GM19240 (cell line): ENCODE measurements around the gene UNC5C.

Experiments used
- DNase-seq: peaks from one replicate; pipeline ENCODE4 v3.0.0; 2011; ENCODE audit warnings: low spot score; ENCODE audit not compliant: insufficient read length

UNC5C gene

DNA sequence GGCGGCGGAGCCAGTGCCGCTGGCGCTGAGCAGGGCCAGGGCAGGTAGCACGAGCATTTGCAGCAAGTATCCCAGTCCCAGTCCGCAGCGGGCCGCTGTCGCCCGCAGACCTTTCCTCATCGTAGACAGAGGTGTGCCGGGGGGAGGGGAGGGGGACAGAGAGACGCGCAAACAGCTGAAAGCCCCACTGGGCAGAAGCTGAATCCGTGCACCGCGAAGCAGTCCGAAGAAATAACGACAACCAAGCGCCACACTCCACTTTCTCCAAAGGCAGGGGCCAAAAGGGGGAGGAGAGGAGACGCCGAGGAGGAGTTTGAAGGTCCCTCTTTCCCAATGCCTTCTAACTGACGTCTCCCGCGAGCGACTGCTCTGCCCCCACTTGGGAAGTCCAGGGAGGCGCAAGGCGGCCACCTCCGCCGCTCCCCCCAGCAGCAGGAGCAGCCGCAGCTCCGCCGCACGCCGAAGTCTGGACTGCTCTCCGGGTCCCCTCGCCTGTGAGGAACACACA, at the start of gene UNC5C:
TSS of gene UNC5C (minus strand) at position 236 of the 508 bp plus-strand sequence.
- no peak for DNase-seq

DNA sequence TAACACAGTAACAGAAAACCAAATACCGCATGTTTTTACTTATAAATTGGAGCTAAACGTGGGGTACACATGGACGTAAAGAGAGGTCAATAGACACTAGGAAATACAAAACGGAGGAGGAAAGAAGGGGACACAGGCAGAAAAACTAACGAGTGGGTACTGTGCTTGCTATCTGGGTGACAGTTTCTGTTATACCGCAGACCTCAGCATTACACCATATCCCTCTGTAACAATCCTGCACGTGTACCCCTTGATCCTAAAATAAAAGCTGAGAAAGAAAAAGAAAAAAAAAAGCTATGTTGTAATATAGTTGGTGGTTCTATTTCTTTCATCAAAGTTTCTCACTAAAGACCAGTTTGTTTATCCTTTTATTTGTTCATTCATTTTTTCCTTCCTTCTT, 47.9 kb upstream of the UNC5C start:
- no peak for DNase-seq

DNA sequence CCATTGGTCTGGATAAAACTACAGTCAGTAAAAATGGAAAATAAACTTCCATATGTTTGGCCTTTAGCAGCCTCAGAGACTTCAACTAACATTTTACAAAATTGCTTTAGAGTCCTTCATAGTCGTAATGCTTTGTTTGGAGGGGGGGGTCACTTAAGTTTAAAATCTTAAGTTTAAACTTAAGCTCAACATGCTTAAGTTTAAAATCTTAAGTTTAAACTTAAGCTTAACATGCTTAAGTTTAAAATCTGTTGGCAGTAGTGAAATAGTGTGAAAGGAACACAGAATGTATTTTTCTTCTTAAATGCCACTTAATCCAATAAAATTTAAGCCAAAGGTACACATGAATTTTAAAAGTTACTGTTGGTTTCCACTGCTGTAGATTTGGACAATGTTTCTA, 45.9 kb upstream of the UNC5C start:
- no peak for DNase-seq

DNA sequence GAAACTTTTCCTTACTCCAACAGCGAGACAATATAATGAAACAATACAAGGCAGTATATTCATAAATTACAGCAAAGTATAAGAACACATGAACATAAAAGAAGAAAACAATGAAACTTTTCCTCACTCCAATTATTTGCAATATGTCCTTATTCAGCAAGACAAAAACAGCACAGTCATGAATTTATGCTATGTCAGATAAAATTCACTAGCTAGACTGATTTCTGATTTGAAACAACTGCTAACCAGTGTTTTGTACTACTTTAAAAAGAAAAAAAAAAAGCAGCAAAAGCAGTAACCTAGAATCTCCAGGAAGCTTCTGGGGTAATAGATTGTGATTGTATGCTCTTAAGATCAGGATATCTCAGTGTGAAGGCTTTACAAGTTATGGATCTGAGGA, 45.2 kb upstream of the UNC5C start:
- DNase-seq, result no peak

DNA sequence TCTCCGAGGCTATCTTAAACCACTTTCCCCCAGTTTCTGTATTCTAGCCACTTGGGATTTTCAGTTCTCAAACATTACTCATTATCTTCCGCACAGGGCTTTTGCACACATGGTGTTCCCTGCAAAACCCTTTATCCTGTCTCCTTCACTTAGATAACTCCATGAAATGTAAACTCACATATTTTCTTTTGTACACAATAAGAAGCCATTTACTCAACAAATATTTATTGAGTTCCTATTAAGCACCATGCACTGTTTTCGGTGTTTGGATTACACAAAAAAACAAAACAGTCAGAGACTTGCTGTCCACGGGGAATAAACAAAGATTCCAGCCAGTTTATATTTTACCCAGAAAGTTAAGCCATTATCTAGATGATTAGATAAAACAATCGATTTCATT, 42.5 kb upstream of the UNC5C start:
- DNase-seq, result no peak

DNA sequence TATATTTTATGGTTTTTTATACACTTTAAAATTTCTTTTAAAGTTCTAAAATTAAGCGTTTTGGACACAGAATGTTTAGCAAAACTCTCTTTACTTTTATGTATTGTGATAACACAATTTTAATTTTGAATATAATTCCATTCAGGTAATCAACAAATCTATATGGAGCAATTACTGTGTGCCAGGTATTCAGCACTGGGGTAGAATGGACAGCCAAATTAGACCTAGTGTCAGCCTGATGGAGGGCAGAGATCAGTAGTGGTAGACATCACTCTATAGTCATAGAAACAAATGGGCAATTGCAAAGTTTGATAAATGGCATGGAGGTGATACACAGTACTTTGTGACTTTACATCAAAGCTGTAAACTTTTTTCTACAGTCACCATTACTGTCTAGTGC, 41.8 kb upstream of the UNC5C start:
- DNase-seq, result no peak

DNA sequence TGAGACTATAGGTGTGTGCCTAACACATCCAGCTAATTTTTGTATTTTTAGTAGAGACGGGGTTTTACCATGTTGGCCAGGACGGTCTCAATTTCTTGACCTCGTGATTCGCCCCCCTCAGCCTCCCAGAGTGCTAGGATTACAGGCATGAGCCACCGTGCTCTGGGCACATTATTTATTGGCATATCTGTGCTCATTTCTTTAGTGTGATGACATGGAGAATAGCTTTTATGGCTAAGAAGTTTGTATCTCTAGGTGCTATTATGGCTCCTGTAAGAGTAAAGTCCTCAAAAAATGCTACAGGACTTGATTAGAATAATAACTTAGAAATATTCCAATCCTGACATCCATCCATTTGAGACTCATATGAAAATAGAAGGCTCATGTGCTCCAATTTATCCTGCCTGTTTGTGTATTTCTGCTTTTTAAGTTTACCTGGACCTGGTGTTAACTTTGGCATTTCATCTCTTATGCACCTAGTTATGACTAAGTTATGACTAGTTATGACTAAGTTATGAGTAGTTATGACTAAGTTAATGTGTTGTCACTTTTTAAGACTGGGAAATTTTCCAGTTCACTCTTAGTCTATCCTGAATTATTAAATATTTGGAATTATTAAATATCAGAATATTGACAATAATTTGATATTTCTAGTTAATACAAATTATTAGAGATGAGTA, 36.4 kb upstream of the UNC5C start:
- no peak for DNase-seq

DNA sequence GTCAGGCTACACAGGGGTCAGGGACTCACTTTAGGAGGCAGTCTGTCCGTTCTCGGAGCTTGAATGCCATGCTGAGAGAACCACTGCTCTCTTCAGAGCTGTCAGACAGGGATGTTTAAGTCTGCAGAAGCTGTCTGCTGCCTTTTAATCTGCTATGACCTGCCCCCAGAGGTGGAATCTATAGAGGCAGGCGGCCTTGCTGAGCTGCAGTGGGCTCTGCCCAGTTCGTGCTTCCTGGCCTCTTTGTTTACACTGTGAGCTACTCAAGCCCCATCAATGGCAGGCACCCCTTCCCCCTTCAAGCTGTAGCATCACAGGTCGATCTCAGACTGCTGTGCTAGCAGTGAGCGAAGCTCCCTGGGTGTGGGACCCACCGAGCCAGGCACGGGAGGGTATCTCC, 31.5 kb upstream of the UNC5C start:
- DNase-seq, result no peak

DNA sequence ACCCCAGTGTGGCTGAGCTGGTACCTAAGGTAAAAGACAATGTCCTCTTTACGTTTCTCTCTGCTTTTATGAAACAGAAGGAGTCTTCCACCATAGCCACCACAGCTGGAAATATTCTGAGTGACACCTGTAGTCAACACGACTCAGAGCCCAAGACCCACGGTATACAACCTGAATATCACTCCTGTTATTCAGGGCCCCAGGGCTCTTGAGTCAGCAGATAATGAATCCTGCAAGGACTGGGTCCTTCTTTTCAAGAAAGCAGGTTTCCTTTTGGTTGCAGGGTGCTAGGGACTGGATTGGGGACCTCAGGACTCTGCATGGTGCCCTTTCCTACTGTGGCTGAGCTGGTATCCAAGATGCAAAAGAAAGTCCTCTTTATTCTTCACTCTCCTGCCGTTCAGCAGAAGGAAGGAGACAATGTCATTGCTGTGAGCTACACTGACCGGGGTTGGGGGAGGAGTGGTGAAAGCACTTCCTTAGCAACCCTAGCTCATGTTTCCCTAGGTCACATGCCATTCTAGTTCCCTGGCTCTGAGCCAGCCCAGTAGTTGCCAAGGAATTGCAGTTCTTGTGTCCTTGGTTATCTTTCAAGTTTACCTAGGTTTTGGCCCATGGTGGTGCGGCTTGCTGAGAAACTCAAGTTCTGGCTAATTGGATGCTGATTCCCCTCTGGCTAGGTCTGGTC, 23.7 kb upstream of the UNC5C start:
- DNase-seq, result no peak

DNA sequence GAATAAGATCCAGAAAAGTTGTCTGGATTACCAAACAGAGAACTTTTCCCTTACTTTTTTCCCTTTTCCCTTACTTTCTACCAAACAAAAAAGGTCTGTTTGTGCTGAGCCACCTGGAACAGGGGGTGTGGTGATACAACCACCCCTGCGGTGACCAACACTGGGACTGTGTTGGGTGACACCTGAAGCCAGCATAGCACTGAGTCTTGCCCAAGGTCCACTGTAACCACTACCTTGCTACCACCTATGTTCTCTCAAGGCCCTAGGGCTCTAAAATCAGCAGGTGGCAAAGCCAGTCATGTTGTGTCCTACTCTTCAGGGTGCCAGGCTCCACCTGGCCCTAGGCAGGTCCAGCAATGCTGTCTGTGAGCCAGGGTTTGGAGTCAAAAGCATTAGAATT, 22.8 kb upstream of the UNC5C start:
- DNase-seq, result no peak

DNA sequence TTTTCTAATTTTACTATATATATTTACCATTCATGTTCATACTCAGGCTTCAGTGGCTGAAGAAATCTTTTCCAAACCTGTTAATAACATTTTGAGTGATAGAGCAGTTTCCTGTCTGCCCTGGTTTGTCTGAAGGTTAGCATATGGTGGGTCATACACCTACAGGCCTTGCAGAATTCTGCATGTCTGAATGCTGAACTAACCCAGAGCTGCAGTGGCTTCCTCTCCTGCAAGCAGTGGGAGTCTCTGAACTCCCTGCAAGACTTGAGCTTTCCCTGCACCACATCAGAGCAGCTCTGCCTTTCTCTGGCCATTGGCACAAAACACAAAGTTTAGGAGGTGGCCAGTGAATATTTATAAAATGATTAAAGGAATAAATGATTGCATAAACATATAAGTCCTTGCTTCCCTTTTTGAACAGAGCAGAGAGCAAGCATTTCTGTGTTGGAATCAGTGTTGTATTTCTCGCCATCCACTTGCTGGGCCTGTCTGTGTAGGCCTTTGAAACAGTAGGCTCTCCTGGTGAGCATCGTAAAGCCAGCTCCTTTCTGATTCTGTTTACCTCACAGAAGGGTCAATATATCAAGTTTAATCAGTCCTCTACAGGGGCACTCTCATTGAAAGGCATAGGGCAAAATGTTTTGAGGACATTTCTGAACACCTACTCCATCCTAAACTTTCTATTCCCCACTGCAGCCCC, 15.0 kb upstream of the UNC5C start:
- no peak for DNase-seq

DNA sequence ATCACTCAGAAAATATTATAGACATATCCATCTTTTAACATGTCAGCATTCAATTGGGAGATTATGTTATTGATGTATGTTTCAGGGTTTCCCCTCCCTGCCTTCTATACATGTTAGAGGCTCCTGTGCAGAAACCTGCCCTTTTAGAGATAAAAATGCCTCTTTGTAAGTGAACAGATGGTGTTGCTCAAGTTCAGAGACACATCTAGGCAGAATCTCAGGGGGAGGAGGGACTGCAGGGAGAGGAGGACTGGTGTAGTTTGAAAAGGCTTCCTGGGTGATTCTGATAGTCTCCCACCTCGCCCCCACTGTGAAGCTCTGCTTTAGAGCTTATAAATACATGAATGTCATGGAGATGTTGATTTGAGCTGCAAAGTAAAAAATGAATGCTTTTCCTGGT, 12.0 kb upstream of the UNC5C start:
- DNase-seq, result no peak

DNA sequence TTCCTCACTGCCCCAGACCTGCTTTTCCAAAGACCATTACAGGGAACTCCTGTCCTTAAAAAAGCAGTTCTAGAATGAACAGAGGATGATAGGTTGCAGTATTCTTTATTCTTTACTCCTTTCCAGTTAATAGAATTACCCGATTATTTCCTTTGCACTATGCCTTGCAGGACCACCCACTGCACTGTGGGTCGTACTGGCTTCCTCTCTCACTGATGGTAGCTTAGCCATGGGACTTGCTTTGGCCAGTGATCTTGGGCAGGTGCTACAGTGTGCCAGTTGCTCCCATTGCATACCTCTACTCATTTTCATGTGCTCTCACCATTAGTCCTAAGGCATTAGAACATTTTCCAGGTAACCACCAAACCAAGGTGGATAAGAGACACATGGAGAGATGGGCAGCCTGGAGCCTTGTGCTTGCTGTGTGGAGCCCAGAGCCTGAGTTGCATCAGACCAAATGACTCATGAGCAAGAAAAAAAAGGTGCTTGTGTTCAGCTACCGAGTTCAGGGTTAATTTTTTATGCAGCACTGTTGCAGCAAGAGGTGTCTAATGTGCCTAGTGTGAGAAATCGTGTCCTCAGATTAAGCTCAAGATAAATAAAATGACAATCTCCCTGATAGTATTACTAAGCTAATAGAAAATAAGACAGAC, 7.6 kb upstream of the UNC5C start:
- DNase-seq, result no peak

DNA sequence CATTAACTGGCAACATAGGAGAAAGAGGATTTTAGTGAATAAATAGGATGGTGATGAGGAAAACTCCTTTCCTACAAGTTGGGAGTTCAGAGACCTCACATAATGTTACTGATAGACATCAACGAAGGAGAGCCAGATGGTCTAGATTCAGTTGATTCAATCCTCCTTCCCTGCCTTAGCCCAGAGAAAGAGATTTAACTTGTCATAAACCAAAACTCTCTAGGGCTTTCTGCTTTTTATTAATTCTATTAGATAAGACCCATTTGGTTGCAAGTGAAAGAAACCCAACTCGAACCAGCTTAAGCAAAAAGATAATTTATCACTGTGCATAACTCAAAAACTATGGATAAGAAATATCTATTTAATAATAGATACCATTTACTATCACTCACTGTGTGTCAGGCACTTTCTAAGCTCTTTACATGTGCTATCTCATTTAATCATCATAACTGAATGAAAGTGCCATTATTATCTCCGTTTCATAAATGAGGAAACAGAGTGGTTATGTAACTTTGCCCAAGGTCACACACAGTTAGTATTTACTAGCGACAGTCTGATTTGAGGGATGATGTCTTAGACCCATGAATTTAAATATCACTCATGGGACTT, 4.3 kb upstream of the UNC5C start:
- no peak for DNase-seq

DNA sequence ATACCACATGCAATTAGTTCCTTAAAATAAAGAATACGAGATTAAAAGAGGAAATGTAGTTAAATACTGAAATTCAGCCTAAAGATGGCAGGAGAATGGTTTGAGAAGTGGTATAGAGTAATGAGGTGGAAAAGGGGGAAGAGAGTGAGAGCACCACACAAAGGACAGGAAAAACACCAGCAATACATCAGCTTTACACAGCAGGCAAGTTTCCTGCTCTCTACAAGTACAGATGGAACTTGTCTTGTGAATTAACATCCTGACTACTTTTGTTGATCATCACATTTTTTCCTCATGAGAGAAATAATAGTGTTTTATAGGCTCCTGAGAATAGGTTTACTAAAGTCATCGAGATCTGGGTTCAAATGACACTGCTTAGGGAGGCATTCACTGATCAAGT, 2.9 kb upstream of the UNC5C start:
- DNase-seq, result no peak

DNA sequence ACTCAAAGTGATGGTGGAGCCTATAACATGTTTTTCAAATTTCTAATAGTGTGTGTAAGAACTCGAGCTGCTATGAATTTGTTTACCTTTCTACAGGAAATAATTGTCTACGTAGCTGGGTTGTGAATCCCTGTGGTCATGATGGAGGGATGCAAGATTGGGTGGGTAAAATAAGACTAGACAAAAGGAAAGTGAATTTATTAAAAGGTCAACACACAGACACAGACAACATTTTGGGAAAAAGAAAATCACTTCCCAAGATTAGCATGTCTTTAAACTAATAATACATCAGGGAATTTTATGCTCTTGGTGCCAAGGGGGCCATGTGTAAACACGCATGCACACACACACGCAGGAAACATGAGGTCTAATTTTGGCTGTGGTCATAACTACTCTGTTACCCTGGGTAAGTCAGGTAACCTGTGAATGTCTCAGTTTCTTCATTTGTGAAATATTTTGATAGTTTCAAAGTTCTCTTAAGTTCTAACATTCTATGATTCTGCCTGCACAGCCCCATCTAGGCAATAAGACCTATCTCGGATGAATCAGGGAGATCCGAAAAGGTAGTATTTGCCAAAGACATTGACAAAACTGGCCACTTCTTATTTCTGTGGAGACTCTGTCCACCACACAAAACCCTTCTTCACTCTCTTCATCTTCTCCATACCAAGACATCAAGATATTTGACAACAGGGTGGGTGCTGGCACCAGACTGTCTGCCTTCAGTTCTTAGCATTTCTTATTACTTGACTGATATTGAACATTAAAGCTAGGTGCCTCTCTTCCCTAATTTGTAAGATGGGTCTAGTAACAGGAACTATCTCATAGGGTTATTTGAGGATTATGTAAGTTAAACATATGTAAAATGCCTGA, 1.6 kb upstream of the UNC5C start:
- DNase-seq, result no peak

DNA sequence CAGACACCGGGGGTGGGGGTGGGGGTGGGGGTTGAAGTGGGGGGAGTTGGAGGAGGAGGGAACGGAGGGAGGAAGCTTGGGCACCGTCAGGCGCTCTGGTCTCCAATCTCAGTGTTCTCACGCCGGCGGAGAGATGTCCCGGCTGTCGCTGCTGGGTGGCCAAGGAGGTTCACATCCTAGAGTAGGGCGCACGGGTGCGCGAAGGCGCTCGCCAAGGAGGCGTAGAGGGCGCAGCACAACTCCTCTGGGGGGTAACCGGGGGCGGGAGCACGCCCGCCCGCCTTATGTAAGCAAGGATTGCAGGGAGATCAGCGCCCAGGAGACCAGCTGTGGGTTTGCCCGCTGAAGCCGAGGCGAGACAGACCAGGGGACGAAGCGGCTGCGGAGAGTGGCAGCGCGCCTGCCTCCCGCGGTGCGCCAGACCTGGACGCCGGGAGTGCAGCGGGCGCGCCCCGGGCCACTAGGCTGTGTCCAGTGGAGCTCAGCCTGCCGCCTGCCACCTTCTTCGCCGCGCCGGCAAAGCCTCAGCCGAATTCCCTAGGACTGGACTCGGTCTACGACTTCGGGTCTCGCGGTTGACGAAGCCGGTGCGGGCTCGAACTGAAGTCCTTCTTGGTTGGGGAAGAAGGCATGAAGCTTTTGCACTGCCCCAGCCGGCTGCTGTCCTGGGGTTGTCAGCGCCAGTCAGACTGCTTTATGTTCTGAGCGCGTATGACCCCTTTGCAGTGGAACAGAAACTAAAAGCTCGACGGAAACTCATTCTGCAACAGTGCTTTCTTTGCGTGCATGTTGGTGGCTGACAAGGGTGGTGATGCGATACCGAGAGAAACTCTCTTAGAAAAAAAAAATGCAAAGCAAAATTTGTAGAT, 707 bp upstream of the UNC5C start:
- no peak for DNase-seq

DNA sequence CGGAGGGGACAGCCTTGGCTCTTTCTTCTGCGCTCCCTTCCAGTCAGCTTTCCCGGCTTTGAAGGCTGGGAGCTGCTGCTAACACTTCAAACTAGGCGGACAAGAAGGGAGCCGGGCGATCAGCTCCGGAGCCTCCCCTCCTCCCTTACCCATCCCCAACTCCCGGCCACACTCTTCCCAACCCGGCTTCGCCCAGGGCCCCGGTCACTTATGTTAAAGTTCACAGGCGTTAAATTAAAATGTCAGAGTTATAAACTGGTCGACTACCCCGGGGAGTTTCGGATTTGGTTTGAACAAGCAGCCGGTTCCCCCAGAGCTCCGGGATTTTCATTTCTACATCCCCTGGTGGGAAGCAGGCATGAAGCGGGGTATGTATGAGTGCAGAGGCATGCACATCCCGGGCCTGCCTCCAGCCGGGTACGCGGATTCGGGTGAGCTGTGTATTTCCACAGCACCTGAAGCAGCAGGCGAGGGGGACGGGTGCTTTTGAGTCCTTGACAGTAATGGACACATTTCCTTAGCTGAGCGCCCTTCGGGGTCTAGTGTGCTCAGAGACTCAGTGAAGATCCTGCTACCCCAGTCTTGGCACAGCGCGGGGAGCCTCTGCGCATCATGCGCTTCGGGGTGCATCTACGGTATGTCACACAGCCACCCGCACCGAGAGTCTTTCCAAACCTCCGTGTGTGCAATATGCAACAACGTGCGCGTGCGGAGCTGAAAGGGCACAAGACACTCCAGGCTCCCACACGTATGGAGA, 880 bp downstream of the UNC5C start:
- DNase-seq, result no peak
